Muscle layer of duodenum (tissue), 2 donors: ENCODE results near the gene ZNF331.
"Not testable (repeated sequence)": the region's sequence is repeated elsewhere in the genome, so short reads cannot be mapped to it uniquely, and the experiment has no call there.

ENCODE experiments used
- H3K27ac ChIP-seq: one replicate; pipeline ENCODE4 v1.7.0; 2013; ENCODE audit warnings: mild to moderate bottlenecking, low read length
- H3K27me3 ChIP-seq: one replicate; pipeline ENCODE4 v1.7.0; 2013; ENCODE audit warnings: low read depth, mild to moderate bottlenecking, control low read depth, low read length
- H3K36me3 ChIP-seq, 2 donors: one replicate each; pipeline ENCODE4 v1.7.0; 2013; ENCODE audit warnings: low read length in 2 of 2, control low read depth in 1 of 2, mild to moderate bottlenecking in 1 of 2; ENCODE audit not compliant: insufficient read depth in 2 of 2, control insufficient read depth in 1 of 2
- H3K4me1 ChIP-seq, 2 donors: one replicate each; pipeline ENCODE4 v1.7.0; 2013; ENCODE audit warnings: low read length in 2 of 2, mild to moderate bottlenecking in 2 of 2, control low read depth in 1 of 2, moderate library complexity in 1 of 2; ENCODE audit not compliant: insufficient read depth in 2 of 2, control insufficient read depth in 1 of 2
- H3K4me3 ChIP-seq, 2 donors: one replicate each; pipeline ENCODE4 v1.7.0; 2013; ENCODE audit warnings: low read length in 2 of 2, low read depth in 1 of 2, mild to moderate bottlenecking in 1 of 2
- H3K9me3 ChIP-seq, 2 donors: one replicate each; pipeline ENCODE4 v1.7.0; 2013; ENCODE audit warnings: low read length in 2 of 2, control low read depth in 1 of 2, mild to moderate bottlenecking in 1 of 2; ENCODE audit not compliant: control insufficient read depth in 1 of 2
- donor health status: healthy.

ZNF331 gene

GRCh38 chr19:53509443-53509842 lies 28.5 kb upstream of the ZNF331 start:
- H3K4me1 ChIP-seq = peaks cover 0 to 3% of the 10 kb centered on the region in 2 donors
- no peaks in the 10 kb centered on the region for H3K9me3 ChIP-seq
- no peak overlapping the region for H3K27ac ChIP-seq
- H3K4me3 ChIP-seq = no peak overlapping the region
- H3K27me3 ChIP-seq = no peaks in the 10 kb centered on the region
- H3K36me3 ChIP-seq = no peaks in the 10 kb centered on the region

DNA sequence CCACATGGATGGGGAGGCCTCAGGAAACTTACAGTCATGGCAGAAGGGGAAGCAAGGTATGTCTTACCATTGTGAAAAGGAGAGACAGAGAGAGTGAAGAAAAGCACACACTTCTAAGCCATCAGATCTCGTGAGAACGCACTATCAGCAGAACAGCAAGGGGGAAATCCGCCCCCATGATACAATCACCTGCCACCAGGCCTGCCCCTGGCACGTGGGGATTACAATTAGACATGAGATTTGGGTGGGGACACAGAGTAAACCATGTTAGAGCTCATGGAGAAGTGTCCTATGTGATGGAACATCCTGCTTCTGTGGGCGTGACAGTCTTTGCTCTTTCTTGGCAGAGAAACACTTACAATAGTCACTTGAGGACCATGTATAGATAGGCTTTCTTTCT lies 28.1 kb upstream of the ZNF331 start:
- Histone ChIP-seq H3K4me1 (peaks cover 0 to 3% of the 10 kb centered on the region in 2 donors), H3K27me3 (no peaks in the 10 kb centered on the region), H3K27ac (no peak overlapping the region), H3K4me3 (no peak overlapping the region), H3K9me3 (no peaks in the 10 kb centered on the region), H3K36me3 (no peaks in the 10 kb centered on the region)

DNA sequence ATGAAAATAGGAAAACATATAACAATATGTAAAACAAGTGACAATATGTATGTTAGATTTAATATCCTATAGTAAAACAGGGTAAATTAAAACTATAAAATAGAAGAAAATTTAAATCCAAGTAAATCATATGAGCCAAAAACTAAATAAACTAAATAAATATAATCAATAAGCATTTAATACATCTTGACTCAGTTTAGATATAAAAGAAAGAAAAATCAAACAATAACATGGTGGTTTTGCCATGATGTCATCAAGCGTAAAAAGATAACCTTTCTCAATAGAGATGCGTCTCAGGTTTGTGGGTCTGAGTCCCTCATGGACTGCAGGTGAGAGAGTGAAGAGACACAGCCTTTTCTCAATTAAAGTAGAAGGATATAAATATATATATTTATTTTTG lies 26.6 kb upstream of the ZNF331 start:
- H3K4me1 ChIP-seq = peaks cover 0 to 3% of the 10 kb centered on the region in 2 donors
- no peaks in the 10 kb centered on the region for H3K27me3 ChIP-seq
- no peak overlapping the region for H3K4me3 ChIP-seq
- H3K9me3 ChIP-seq = no peaks in the 10 kb centered on the region
- no peak overlapping the region for H3K27ac ChIP-seq
- no peaks in the 10 kb centered on the region for H3K36me3 ChIP-seq

DNA sequence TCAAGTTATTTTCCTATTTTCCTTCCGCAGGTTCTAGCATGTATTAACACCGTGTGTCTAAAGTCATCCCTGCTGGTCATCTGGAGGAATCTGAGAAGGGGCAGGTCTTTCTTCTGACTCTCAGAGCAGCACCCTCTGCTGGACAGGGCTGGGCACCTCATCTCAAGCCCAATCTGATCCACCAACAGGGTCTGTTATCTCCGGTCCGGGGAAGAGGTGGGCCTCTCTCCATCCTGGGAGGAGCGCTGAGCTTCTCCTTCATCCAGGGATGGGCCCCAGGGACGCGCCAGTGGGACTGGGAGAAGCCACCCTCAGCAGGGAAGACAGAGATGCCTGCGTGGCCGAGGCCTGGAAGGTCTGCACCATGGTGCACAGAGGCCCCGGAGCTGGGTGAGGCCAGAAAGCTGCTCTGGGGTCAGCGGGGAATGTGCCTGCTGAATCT lies 26.0 kb upstream of the ZNF331 start:
- no peaks in the 10 kb centered on the region for H3K27me3 ChIP-seq
- H3K36me3 ChIP-seq = no peaks in the 10 kb centered on the region
- peaks cover 0 to 3% of the 10 kb centered on the region in 2 donors for H3K4me1 ChIP-seq
- no peak overlapping the region for H3K4me3 ChIP-seq
- no peaks in the 10 kb centered on the region for H3K9me3 ChIP-seq
- no peak overlapping the region for H3K27ac ChIP-seq

DNA sequence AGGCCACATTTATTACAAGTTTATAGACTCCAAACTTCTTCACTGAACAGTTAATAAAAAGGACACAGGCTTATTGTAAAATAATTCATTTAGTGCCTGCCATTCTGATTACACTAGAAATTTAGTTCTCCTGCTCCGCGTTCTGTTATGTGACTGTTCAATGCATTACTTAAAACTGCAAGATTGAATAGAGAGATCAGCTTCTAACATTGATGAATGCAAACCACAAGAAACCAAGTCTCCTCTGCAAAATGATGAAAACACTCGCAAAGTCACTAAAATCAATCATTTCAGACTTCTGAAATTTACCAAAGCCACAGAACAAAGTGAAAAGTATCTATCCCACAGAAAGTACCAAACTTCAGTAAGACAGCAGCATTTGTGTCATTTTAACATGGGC lies 22.9 kb upstream of the ZNF331 start:
- H3K36me3 ChIP-seq, H3K27me3 ChIP-seq, H3K27ac ChIP-seq, H3K4me3 ChIP-seq, H3K4me1 ChIP-seq, H3K9me3 ChIP-seq: not testable (repeated sequence)

DNA sequence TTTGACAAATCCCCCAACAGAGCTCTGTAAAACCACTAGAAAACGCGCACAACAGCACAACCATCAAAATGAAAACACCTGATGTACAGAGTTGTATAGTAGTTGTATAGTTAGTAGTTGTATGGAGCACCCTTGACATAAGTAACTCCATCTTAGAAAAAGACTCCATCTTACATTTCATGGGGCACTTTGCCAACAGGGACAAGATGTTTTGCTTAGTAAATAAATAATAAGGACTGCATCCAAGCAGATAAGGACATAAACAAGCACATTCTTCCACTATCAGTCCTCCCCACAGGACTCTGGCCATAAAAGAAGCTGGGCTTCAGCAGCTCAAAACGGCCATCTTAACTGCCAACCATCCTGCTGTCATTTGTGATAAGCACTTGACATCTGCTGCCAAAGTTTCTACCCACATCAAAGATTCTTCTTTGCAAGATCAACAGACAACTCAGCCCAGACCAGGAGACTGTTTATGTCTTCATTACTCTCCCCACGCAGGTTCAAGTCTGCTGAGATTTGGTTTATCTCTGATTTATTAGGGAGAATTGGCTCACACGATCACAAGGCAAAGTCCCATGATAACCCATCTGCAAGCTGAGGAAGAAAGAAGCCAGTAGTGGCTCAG lies 20.7 kb upstream of the ZNF331 start:
- H3K9me3 ChIP-seq = no peaks in the 10 kb centered on the region

DNA sequence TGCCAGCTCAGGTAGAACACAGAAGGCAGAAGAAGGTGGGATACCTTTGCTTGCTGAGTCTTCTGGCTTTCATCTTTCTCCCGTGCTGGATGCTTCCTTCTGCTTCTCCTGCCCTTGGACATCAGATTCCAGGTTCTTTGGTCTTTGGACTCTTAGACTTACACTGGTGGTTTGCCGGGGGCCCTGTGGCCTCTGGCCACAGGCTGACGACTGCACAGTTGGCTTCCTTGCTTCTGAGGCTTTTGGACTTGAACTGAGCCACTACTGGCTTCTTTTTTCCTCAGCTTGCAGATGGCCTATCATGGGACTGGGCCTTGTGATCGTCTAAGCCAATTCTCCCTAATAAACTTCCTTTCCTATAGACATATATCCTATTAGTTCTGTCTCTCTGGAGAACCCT lies 19.8 kb upstream of the ZNF331 start:
- no peaks in the 10 kb centered on the region for H3K36me3 ChIP-seq
- H3K27ac ChIP-seq = no peak overlapping the region
- no peak overlapping the region for H3K4me3 ChIP-seq
- H3K4me1 ChIP-seq = peaks cover 4 to 10% of the 10 kb centered on the region in 2 donors
- H3K9me3 ChIP-seq = no peaks in the 10 kb centered on the region
- no peaks in the 10 kb centered on the region for H3K27me3 ChIP-seq

More for the DNA sequence above, 20.7 kb upstream of the ZNF331 start:
- Histone ChIP-seq H3K4me3 (no peak overlapping the region), H3K27me3 (no peaks in the 10 kb centered on the region), H3K4me1 (peaks cover 4 to 10% of the 10 kb centered on the region in 2 donors), H3K27ac (no peak overlapping the region), H3K36me3 (no peaks in the 10 kb centered on the region)

DNA sequence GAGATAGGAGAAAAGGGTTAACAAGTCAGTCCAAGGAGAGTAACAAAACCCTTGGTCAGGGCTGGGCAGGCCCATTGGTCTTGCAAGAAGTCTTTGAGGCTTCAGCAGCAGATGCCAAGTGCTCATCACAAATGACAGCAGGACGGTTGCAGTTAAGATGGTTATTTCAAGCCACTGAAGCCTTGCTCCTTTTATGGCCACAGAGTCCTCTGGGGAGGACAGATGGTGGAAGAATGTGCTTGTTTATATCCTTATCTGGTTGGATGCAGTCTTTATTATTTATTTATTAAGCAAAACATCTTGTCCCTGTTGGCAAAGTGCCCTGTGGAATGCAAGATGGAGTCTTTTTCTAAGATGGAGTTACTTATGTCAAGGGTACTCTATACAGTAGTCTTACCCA lies 19.2 kb upstream of the ZNF331 start:
- H3K36me3 ChIP-seq = no peaks in the 10 kb centered on the region
- H3K4me3 ChIP-seq = no peak overlapping the region
- H3K27me3 ChIP-seq = no peaks in the 10 kb centered on the region
- H3K4me1 ChIP-seq = peaks cover 4 to 10% of the 10 kb centered on the region in 2 donors
- no peak overlapping the region for H3K27ac ChIP-seq
- no peaks in the 10 kb centered on the region for H3K9me3 ChIP-seq

GRCh38 chr19:53519446-53519845 lies 18.5 kb upstream of the ZNF331 start:
- H3K27ac ChIP-seq = no peak overlapping the region
- H3K9me3 ChIP-seq = no peaks in the 10 kb centered on the region
- H3K27me3 ChIP-seq = no peaks in the 10 kb centered on the region
- H3K4me1 ChIP-seq = peaks cover 4 to 10% of the 10 kb centered on the region in 2 donors
- H3K36me3 ChIP-seq = no peaks in the 10 kb centered on the region
- no peak overlapping the region for H3K4me3 ChIP-seq

DNA sequence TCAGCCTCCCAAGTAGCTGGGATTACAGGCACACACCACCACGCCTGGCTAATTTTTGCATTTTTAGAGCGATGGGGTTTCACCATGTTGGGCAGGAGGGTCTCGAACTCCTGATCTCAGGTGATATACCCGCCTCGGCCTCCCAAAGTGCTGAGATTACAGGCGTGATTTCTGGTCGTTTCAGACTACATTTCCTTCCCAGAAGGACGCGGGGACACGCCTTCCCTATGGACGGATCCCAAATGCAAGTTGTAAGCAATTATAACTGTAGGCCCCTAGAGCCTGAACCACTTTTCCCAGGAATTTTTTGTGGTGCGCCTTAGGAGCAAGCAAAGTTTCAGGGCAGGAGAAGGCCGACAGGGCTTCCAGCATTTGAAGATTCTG lies 17.8 kb upstream of the ZNF331 start:
- no peaks in the 10 kb centered on the region for H3K27me3 ChIP-seq
- peak overlapping the region; percentile 78 to 83 for H3K4me3 ChIP-seq
- no peaks in the 10 kb centered on the region for H3K36me3 ChIP-seq
- H3K9me3 ChIP-seq = no peaks in the 10 kb centered on the region
- peak overlapping the region; percentile 82 for H3K27ac ChIP-seq
- H3K4me1 ChIP-seq = peaks cover 4 to 10% of the 10 kb centered on the region in 2 donors

- Histone ChIP-seq H3K9me3 (peaks cover 0 to 2% of the 10 kb centered on the region in 2 donors), H3K27ac (peak overlapping the region; percentile 82), H3K27me3 (no peaks in the 10 kb centered on the region), H3K36me3 (no peaks in the 10 kb centered on the region), H3K4me3 (peak overlapping the region; percentile 78 to 83), H3K4me1 (peaks cover 4 to 10% of the 10 kb centered on the region in 2 donors)
These were observed 17.2 kb upstream of the ZNF331 start for GRCh38 chr19:53520547-53521372.
